Measurements from ENCODE around the gene DLG2. TPM values are rescaled to one million over a fixed set of nuclear protein-coding genes. Genes with fewer than 3 reads are reported as not detected.

DLG2 gene
- total and polyA plus RNA-seq, 2 of the 8 experiments (the other 6 are each of a cell fraction or from before 2014, with no cell fraction given): 1.7 to 14.3 TPM

DNA sequence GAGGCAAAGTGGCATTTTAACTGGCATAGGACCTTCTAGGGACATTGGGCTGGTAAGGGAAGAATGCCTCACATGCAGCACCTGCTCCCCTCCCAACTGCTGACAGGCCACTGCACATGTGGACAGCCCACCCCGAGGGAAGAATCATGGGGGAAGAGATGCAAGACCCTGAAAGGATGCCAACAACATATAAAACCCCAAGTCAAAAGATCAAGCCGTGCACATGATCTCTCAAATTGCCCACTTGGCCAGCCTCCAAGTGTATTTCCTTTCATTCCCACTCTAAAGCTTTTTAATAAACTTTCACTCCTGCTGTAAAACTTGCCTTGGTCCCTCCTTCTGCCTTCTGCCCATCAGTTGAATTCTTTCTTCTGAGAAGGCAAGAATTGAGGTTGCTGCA is 1393.1 kb downstream of the DLG2 start (continued):
- no peak for TF ChIP-seq CHD2 (IDR thresholded peaks at IDR 0.05; ENCODE audit: low read length)

GRCh38 chr11:84232511-84232910 is 1394.6 kb downstream of the DLG2 start:
- H3K9me3 ChIP-seq (ENCODE audit: insufficient read depth in 2 of 2, low read depth in 1 of 2, low read length in 1 of 2): no peaks in the 10 kb centered on the region
- ChIA-PET POLR2A (ENCODE audit: partially characterized antibody) (no interaction called here), CTCF (ENCODE audit: partially characterized antibody) (interaction anchor here (0.7 to 1.0 kb wide), 3 partner anchors 9 to 162 kb away, joined by 3 to 4 read pairs (median 3); no protein-coding TSS in a partner anchor)
- H4K5ac ChIP-seq (ENCODE audit: insufficient read length, low read depth, low read length): no peak overlapping the region
- H3K18ac ChIP-seq (ENCODE audit: extremely low read depth, low read length): no peak overlapping the region
- no peak overlapping the region for H2BK120ac ChIP-seq (replicated peaks; ENCODE audit: low read depth, low read length)
- no peak overlapping the region for H3K27ac ChIP-seq (ENCODE audit: low read depth, low read length)
- no peaks in the 10 kb centered on the region for H3K79me2 ChIP-seq (ENCODE audit: control insufficient read depth in 1 of 2, insufficient read depth in 2 of 2, low read length in 2 of 2)
- DNase-seq (ENCODE audit: low read depth in 1 of 2, low spot score in 2 of 2) (no peak), FAIRE-seq (no peak)
- H3K14ac ChIP-seq (ENCODE audit: insufficient read length): no peak overlapping the region
- no peak overlapping the region for H2AFZ ChIP-seq (ENCODE audit: low read length)
- no peak overlapping the region for H4K91ac ChIP-seq (replicated peaks; ENCODE audit: insufficient read length, low read length)
- peaks cover 0 to 7% (median 1%) of the 10 kb centered on the region in 4 experiments; a peak in 2 of 7 replicates for H3K4me1 ChIP-seq (replicated peaks in 1 of 4; ENCODE audit: control insufficient read depth in 3 of 4, insufficient read depth in 4 of 4, low read length in 3 of 4)
- no peak overlapping the region for H4K8ac ChIP-seq (ENCODE audit: extremely low read depth, insufficient read depth, low read length)
- H3K23ac ChIP-seq (ENCODE audit: insufficient read length): no peak overlapping the region
- H3K4ac ChIP-seq (replicated peaks; ENCODE audit: insufficient read length, low read depth, low read length): no peak overlapping the region
- no peak overlapping the region for H2BK5ac ChIP-seq (ENCODE audit: low read depth, low read length)
- H3K4me2 ChIP-seq (ENCODE audit: insufficient read depth in 1 of 2, low read depth in 2 of 2, low read length in 2 of 2): no peak overlapping the region
- H4K20me1 ChIP-seq (replicated peaks in 1 of 2; ENCODE audit: control insufficient read depth in 1 of 2, insufficient read depth in 2 of 2, low read length in 2 of 2): no peaks in the 10 kb centered on the region
- no peak overlapping the region for H2BK15ac ChIP-seq (ENCODE audit: low read length)
- no peak overlapping the region for H2BK20ac ChIP-seq (ENCODE audit: low read length)
- H3K56ac ChIP-seq (replicated peaks; ENCODE audit: insufficient read length, low read depth, low read length): no peak overlapping the region
- no peaks in the 10 kb centered on the region for H3K79me1 ChIP-seq (ENCODE audit: low read depth, low read length)
- TF ChIP-seq ZNF274 (IDR thresholded peaks at IDR 0.05; ENCODE audit: borderline replicate concordance, extremely low read depth, low read length): no peak
- no peak for TF ChIP-seq SIRT6 (IDR thresholded peaks at IDR 0.05; ENCODE audit: low read length)
- TF ChIP-seq, protein P1, sequence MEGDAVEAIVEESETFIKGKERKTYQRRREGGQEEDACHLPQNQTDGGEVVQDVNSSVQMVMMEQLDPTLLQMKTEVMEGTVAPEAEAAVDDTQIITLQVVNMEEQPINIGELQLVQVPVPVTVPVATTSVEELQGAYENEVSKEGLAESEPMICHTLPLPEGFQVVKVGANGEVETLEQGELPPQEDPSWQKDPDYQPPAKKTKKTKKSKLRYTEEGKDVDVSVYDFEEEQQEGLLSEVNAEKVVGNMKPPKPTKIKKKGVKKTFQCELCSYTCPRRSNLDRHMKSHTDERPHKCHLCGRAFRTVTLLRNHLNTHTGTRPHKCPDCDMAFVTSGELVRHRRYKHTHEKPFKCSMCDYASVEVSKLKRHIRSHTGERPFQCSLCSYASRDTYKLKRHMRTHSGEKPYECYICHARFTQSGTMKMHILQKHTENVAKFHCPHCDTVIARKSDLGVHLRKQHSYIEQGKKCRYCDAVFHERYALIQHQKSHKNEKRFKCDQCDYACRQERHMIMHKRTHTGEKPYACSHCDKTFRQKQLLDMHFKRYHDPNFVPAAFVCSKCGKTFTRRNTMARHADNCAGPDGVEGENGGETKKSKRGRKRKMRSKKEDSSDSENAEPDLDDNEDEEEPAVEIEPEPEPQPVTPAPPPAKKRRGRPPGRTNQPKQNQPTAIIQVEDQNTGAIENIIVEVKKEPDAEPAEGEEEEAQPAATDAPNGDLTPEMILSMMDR (IDR thresholded peaks at IDR 0.05; ENCODE audit: control extremely low read depth in 1 of 3, insufficient read depth in 1 of 3, low read depth in 1 of 3, low read length in 3 of 3): no peak
- TF ChIP-seq CBX8 (IDR thresholded peaks at IDR 0.05; ENCODE audit: borderline replicate concordance, low read depth, low read length): no peak
- H2BK12ac ChIP-seq (ENCODE audit: low read depth, low read length): no peak overlapping the region
- H3K9ac ChIP-seq (replicated peaks in 1 of 4; ENCODE audit: extremely low read depth in 1 of 4, low read depth in 3 of 4, low read length in 3 of 4): no peak overlapping the region
- H3K23me2 ChIP-seq (ENCODE audit: low read depth, low read length): no peaks in the 10 kb centered on the region
- H2AK5ac ChIP-seq (ENCODE audit: low read depth, low read length): no peak overlapping the region
- H3K36me3 ChIP-seq (ENCODE audit: control insufficient read depth in 2 of 4, insufficient read depth in 4 of 4, low read length in 3 of 4): no peaks in the 10 kb centered on the region
- H3K4me3 ChIP-seq (ENCODE audit: extremely low read depth in 1 of 4, insufficient read depth in 2 of 4, low read depth in 3 of 4, low read length in 4 of 4): no peak overlapping the region
- H3K27me3 ChIP-seq (replicated peaks in 1 of 4; ENCODE audit: control insufficient read depth in 3 of 4, extremely low read depth in 1 of 4, insufficient read depth in 3 of 4, low read length in 3 of 4): no peaks in the 10 kb centered on the region
